ENCODE data around the gene PIK3R1.

The PIK3R1 gene

GRCh38 chr5:68176253-68176652, 39.3 kb upstream of the PIK3R1 start:
- in situ Hi-C loops (cut with HindIII; ENCODE audit: low sequenced_read_pairs): no loop called here
- no peak overlapping the region for H3K4me3 ChIP-seq (ENCODE audit: low read depth, low read length)
- TF ChIP-seq CTCF (IDR thresholded peaks at IDR 0.05; ENCODE audit: low read depth, low read length): no peak
- DNase-seq (ENCODE audit: low read depth, low spot score): no peak

- TF ChIP-seq CTCF (IDR thresholded peaks at IDR 0.05; ENCODE audit: low read depth, low read length): no peak
- in situ Hi-C loops (cut with HindIII; ENCODE audit: low sequenced_read_pairs): no loop called here
- H3K4me3 ChIP-seq (ENCODE audit: low read depth, low read length): no peak overlapping the region
- DNase-seq (ENCODE audit: low read depth, low spot score): no peak
Measured at GRCh38 chr5:68176802-68177479, 38.6 kb upstream of the PIK3R1 start.

GRCh38 chr5:68177676-68178075, 37.9 kb upstream of the PIK3R1 start:
- in situ Hi-C loops (cut with HindIII; ENCODE audit: low sequenced_read_pairs): no loop called here
- no peak overlapping the region for H3K4me3 ChIP-seq (ENCODE audit: low read depth, low read length)
- no peak for DNase-seq (ENCODE audit: low read depth, low spot score)
- no peak for TF ChIP-seq CTCF (IDR thresholded peaks at IDR 0.05; ENCODE audit: low read depth, low read length)

- DNase-seq (ENCODE audit: low read depth, low spot score): no peak
- in situ Hi-C loops (cut with HindIII; ENCODE audit: low sequenced_read_pairs): no loop called here
- no peak for TF ChIP-seq CTCF (IDR thresholded peaks at IDR 0.05; ENCODE audit: low read depth, low read length)
- H3K4me3 ChIP-seq (ENCODE audit: low read depth, low read length): no peak overlapping the region
Measured at GRCh38 chr5:68178579-68178978, 37.0 kb upstream of the PIK3R1 start.

- DNase-seq (ENCODE audit: low read depth, low spot score): no peak
- no peak overlapping the region for H3K4me3 ChIP-seq (ENCODE audit: low read depth, low read length)
- TF ChIP-seq CTCF (IDR thresholded peaks at IDR 0.05; ENCODE audit: low read depth, low read length): no peak
- in situ Hi-C loops (cut with HindIII; ENCODE audit: low sequenced_read_pairs): no loop called here
Measured at GRCh38 chr5:68180121-68181038, 35.2 kb upstream of the PIK3R1 start.

GRCh38 chr5:68181039-68181599, 34.4 kb upstream of the PIK3R1 start:
- in situ Hi-C loops (cut with HindIII; ENCODE audit: low sequenced_read_pairs): no loop called here

More at GRCh38 chr5:68181039-68181599, 34.4 kb upstream of the PIK3R1 start:
- no peak for TF ChIP-seq CTCF (IDR thresholded peaks at IDR 0.05; ENCODE audit: low read depth, low read length)
- no peak for DNase-seq (ENCODE audit: low read depth, low spot score)
- no peak overlapping the region for H3K4me3 ChIP-seq (ENCODE audit: low read depth, low read length)
